CD4-positive, alpha-beta T cell treated with Interleukin-4 for 1 hour (primary cell): Measurements from ENCODE around the gene STAT5A.
"Not testable (repeated sequence)": the region's sequence is repeated elsewhere in the genome, so short reads cannot be mapped to it uniquely, and the experiment has no call there.

Source experiments
- DNase-seq, 2 donors: peaks; one replicate each; pipeline ENCODE4 v3.0.0-alpha.2; 2020 to 2022

STAT5A gene

DNA sequence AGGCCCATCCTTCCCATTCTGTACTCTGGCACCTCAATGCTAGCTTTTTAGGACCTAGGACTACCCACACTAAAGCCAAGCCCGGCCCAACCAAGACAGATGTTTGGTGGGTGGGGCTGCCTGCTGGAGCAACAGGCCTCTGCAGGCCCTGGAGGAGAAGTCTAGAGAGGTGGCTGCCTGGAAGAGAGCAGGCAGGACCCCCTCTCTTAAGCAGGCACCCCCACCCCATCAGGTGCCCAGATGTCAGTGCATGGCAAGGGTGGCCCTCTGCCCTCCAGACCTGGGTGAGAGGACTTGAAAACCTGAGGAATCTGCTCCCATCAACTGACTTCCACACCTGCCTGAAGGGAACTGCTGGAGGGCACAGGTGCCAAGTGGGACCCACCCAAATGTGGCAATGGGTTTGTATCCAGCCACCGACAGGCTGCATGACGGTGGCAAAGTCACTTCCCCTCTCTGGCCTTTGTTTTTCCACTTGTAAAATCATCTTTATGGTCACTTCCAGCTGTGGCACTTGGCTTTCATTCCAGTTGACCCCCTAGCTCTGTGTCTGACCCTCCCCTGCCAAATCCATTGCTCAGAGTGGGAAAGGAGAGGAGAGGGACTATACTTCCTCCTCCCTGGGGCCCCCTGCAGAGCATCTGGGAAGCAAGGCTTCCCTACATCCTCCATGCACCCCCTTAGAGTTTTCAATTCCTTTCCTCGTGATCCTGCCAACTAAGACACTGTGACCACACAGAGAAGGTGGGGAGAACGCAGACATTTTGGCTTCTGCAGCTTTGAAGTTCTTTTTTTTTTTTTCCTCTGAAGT, 1.7 kb upstream of the STAT5A start:
- DNase-seq, result no peak

DNA sequence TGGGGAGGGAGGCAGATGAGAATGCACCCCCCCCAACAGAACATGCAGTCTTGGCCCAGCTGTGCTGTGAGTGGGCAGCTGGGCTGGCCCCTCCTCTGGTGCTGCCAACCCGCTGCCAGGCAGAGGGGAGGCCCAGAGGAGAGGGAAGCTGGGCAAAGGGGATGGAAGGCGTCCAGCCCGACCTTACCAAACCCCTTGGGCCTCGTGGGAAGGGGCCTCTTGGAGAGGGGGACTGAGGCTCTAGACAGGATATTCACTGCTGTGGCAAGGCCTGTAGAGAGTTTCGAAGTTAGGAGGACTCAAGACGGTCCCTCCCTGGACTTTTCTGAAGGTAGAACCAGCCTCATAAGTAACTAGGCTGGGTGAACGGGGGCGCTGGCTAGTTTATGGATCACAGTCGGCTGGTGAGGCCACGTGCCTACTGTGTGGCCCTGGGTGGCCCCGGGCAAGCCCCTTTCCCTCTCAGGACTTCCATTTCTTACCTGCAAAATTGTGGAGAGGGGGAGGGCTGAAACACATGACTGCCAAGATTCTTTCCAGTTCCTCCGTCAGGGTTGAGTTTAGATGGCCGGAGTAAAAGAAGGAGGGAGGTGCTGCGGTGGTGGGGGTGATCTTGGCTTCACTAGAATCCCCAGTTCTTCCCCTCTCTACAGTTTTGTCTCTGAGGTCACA, 857 bp upstream of the STAT5A start:
- peak; percentile 47 to 53 for DNase-seq

- peak; percentile 46 to 71 for DNase-seq
Observed at GRCh38 chr17:42288803-42289610, 709 bp downstream of the STAT5A start.

DNA sequence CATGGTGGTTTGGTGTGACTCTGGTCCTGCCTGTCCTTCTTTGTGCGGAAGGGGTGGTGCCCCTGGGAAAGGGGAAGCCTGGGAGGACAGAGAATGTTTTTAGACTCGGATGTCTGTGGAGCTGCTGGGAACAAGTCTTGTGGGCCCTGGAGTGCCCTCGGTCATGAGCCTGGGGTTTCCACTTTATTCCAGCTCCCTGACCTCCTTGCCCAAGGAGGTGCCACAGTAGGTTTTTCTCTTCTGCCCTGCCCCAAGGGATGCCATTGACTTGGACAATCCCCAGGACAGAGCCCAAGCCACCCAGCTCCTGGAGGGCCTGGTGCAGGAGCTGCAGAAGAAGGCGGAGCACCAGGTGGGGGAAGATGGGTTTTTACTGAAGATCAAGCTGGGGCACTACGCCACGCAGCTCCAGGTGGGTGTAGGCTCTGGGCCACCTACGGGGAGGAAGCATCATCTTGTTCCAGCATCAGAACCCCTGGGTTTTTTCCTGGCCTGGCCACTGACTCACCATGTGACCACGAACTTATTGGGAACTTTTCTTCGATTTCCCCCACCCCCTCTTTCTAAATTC, 1.4 kb downstream of the STAT5A start:
- DNase-seq, result peak; percentile 39 to 64

- no peak for DNase-seq
Observed at GRCh38 chr17:42290577-42290976, 2.3 kb downstream of the STAT5A start.

GRCh38 chr17:42291129-42291528, 2.8 kb downstream of the STAT5A start:
- DNase-seq, result no peak

- DNase-seq, result no peak
Observed at GRCh38 chr17:42294469-42295398, 6.4 kb downstream of the STAT5A start.

GRCh38 chr17:42296012-42296411, 7.7 kb downstream of the STAT5A start:
- DNase-seq, result no peak

GRCh38 chr17:42297775-42298174, 9.5 kb downstream of the STAT5A start:
- not testable (repeated sequence) for DNase-seq

DNA sequence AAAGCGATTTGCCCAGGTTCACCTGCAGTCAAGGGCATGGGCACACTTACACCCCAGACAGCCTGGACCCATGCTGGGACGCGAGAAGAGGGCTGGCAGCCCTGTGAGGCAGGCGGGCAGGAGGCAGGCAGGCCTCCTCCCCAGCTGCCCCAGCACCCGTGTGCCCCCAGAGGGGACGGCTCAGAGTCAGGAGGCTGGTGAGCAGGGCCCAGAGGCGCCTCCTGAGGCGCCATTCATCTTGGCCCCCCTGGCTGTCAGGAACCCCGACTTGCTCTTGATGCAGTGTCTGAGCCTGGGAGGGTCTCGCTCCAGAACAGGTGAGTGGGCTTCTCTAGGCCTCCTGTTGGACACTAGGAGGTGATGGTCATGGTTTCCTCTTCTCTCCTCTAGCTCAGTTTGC, 11.1 kb downstream of the STAT5A start:
- DNase-seq, result not testable (repeated sequence)

DNA sequence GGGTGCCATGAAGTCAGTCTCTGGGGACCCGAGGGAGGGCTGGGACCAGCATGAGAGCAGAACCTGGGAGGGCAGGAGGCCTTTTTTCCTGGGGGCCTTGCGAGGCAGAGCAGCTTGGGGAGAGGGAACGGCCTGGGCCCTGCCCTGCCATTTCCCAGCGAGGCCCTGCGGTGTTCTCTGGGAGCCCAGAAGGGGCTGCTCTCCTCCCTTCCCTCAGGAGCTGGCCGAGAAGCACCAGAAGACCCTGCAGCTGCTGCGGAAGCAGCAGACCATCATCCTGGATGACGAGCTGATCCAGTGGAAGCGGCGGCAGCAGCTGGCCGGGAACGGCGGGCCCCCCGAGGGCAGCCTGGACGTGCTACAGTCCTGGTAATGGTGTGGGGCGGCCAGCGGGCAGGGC, 11.6 kb downstream of the STAT5A start:
- not testable (repeated sequence) for DNase-seq

DNA sequence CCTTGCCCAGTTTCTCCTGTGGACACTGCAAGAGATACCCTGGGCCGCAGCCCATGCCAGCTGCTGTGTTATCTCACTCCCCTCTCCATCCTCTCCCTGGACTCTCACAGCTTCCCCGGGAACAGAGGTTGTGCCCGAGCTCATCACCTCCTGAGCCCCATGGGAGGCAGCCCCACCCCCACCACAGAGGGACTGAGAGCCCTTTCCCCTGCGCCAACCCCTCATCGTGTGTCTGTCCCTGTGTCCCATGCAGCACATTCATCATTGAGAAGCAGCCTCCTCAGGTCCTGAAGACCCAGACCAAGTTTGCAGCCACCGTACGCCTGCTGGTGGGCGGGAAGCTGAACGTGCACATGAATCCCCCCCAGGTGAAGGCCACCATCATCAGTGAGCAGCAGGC, 12.7 kb downstream of the STAT5A start:
- DNase-seq, result no peak

DNA sequence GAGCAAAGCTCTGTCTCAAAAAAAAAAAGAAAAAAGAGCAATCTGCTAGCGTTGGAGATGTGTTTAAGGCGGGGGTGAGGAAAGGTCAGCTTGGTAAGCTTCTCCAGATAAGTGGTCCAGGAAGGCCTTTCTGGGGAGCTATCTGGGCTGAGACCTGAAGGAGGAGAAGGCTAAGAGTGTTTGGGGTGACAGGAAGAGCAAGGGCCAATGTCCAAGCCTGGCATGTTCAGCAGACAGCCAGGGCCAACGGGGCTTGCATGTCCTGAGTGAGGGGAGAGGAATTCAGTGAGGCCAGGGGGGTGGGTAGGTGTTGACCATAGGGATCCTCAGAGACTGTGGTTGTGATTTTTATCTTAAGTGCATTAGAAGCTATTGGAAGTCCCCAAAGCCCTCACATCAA, 15.4 kb downstream of the STAT5A start:
- DNase-seq, result no peak

DNA sequence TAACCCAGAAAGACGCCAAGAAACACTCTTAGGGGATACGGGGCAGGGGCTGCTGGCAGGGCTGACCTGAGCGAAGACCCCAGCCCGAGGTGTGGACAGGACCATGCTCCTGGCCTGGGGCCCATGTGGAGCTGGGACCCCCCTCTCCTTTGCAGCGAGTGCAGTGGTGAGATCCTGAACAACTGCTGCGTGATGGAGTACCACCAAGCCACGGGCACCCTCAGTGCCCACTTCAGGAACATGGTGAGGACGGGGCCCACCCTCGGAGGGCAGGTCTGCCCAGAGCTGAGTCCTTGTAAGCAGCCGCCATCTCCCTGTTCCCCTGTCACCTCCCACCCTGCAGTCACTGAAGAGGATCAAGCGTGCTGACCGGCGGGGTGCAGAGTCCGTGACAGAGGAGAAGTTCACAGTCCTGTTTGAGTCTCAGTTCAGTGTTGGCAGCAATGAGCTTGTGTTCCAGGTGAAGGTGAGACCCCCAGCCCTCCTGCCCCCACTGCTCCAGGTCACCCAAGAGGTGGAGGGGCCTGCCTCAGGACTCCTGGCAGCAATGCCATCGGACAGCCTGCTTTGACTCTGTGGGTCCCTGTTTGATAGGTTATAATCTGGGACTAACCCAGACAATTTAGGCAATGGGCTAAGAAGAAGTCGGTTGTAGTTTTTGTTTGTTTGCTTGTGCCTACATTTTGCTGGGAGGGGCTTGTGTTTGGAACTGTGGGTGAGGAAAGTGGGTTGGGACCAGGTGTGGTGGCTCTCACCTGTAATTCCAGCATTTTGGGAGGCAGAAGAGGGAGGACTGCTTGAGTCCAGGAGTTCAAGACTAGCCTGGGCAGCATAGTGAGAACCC, 16.1 kb downstream of the STAT5A start:
- no peak for DNase-seq

- DNase-seq, result not testable (repeated sequence)
Observed at GRCh38 chr17:42305031-42305330, 16.7 kb downstream of the STAT5A start.

- DNase-seq, result no peak
Observed at GRCh38 chr17:42305543-42306384, 17.5 kb downstream of the STAT5A start.

DNA sequence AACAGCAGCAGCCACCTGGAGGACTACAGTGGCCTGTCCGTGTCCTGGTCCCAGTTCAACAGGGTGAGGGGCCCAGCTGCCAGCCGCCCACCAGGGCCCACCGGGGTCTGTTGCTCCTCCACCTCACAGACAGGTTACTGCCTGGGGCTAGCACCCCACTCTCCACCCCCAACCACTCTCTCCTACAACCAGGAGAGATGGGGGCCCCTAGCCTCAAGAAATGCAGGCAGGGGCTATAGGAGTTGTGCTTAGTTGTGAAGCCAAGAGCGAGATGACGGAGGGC, 18.0 kb downstream of the STAT5A start:
- DNase-seq, result no peak

GRCh38 chr17:42307362-42307927, 19.1 kb downstream of the STAT5A start:
- no peak for DNase-seq

DNA sequence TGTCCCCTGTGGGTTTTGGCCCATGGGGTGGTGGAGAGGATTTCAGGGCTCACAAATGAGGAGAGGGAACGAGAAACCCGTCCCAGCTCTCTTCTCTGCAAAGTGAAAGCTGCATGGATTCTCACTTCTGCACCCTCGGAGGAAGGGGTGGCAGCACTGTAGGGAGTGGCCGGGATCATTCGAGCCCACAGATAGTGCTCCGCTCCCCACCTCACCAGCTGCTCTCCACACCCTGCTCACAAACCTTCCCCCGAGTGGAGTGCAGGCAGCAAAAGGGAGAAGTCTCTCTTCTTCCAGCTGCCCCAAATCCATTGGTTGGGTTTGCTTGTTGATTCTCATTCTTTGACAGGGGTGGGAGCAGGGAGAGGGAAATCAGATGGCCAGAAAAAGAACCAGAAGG, 20.1 kb downstream of the STAT5A start:
- no peak for DNase-seq

DNA sequence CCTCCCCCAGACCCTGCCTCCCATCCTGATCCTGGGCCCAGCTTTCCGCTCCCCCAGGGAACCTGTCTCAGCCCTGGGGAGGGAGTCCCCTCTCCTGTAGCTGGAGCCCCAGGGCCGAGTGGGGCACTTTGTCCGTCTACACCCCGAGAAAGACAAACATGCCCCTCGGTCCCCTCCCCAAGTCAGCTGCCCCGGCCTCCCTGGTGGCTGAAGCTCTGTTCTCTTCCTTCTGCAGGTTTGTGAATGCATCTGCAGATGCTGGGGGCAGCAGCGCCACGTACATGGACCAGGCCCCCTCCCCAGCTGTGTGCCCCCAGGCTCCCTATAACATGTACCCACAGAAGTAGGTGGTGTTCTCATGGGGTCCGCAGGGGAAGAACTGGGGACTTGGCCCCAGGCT, 20.8 kb downstream of the STAT5A start:
- no peak for DNase-seq
